Cardiac fibroblast (primary cell): ENCODE data around the gene FBXO30.

ENCODE experiments used
- DNase-seq, 2 donors: peaks; one replicate each; pipeline versions ENCODE4 v3.0.0 to v3.0.0-alpha.2; 2010; ENCODE audit warnings: low read depth in 2 of 2
- H3K4me3 ChIP-seq, 2 donors: replicated peaks in 1 of 2; 1 replicate in 1 of 2; 2 replicates in 1 of 2; pipeline ENCODE4 v1.5.1; 2011; ENCODE audit warnings: low read depth in 2 of 2, low read length in 2 of 2, mild to moderate bottlenecking in 2 of 2, moderate library complexity in 1 of 2
- CTCF ChIP-seq: IDR thresholded peaks from one replicate; pipeline ENCODE4 v1.5.1; 2011; ENCODE audit warnings: low read depth, mild to moderate bottlenecking, low read length, inconsistent platforms

FBXO30 gene

GRCh38 chr6:145745861-145746260, 68.7 kb downstream of the FBXO30 start:
- DNase-seq: no peak
- H3K4me3 ChIP-seq: no peak overlapping the region
- TF ChIP-seq CTCF: no peak

- no peak for TF ChIP-seq CTCF
- DNase-seq: no peak
- H3K4me3 ChIP-seq: no peak overlapping the region
Measured at GRCh38 chr6:145744619-145745018, 70.0 kb downstream of the FBXO30 start.
